RWPE2 (cell line): ENCODE measurements around the gene HOXA13.
A peak's percentile ranks its signal among the peaks of the same experiment; 100 is the strongest.

Source experiments
- ATAC-seq: fragments of 200-7000 bp; cut with Tn5 transposase; 3 replicates; pipeline ENCODE4 v1.9.1; 2021; ENCODE audit warnings: low read depth
- DNase-seq: peaks from one replicate; pipeline ENCODE4 v3.0.0-alpha.2; 2020; ENCODE audit warnings: low spot score
- H3K27ac ChIP-seq: fragments of 450-650 bp; 2 replicates; pipeline ENCODE4 v1.5.1; 2017; ENCODE audit warnings: mild to moderate bottlenecking; ENCODE audit not compliant: poor library complexity, severe bottlenecking
- H3K27me3 ChIP-seq: fragments of 250-450 bp; sonication (Bioruptor Pico); 2 replicates; pipeline ENCODE4 v1.5.1; 2021; ENCODE audit warnings: mild to moderate bottlenecking, moderate library complexity; ENCODE audit not compliant: insufficient read depth, poor library complexity, severe bottlenecking
- H3K36me3 ChIP-seq: fragments of 250-450 bp; sonication (Bioruptor Pico); 2 replicates; pipeline ENCODE4 v1.5.1; 2020; ENCODE audit warnings: low read depth, mild to moderate bottlenecking, moderate library complexity
- H3K4me1 ChIP-seq: fragments of 250-450 bp; sonication (Bioruptor Pico); 2 replicates; pipeline ENCODE4 v1.5.1; 2021; ENCODE audit warnings: mild to moderate bottlenecking, moderate library complexity; ENCODE audit not compliant: insufficient read depth, poor library complexity, severe bottlenecking
- H3K4me3 ChIP-seq: fragments of 250-450 bp; sonication (Bioruptor Pico); 2 replicates; pipeline ENCODE4 v1.5.1; 2021; ENCODE audit warnings: mild to moderate bottlenecking, moderate library complexity; ENCODE audit not compliant: severe bottlenecking
- H3K9me3 ChIP-seq: fragments of 250-450 bp; sonication (Bioruptor Pico); 2 replicates; pipeline ENCODE4 v1.5.1; 2021; ENCODE audit warnings: mild to moderate bottlenecking, moderate library complexity; ENCODE audit not compliant: severe bottlenecking
- CTCF ChIP-seq: fragments of 450-650 bp; IDR thresholded peaks from one replicate; pipeline ENCODE4 v1.5.1; 2017; ENCODE audit warnings: mild to moderate bottlenecking, moderate library complexity; ENCODE audit not compliant: poor library complexity, severe bottlenecking

HOXA13 gene

DNA sequence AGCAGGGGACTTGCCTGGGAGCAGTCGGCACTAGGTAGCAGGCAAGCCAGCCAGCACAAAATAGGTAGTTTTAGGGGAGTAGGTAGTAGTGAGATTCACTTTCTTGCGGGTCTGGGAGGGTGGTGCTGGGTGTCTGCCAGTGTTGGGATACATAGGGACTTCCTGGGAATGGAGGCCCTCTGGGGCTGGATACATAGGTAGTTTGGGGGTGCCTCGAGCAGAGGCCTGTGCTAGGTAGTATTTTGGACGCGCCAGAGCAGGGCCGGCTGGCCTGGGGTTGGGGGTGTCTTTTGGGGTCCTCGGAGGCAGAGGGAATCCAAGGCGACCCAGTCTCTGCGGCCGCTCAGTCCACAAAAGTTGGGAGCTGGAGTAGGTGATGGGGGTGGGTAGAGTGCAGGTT lies 45.5 kb downstream of the HOXA13 start:
- peak overlapping the region; percentile 62 for H3K27ac ChIP-seq
- no peaks in the 10 kb centered on the region for H3K9me3 ChIP-seq
- no peaks in the 10 kb centered on the region for H3K36me3 ChIP-seq
- no peak for ATAC-seq
- no peaks in the 10 kb centered on the region for H3K27me3 ChIP-seq
- no peak for TF ChIP-seq CTCF
- peak; percentile 42 for DNase-seq
- peaks cover 5% of the 10 kb centered on the region for H3K4me1 ChIP-seq
- H3K4me3 ChIP-seq = no peak overlapping the region

GRCh38 chr7:27153526-27153925 lies 46.4 kb downstream of the HOXA13 start:
- ATAC-seq (no peak), DNase-seq (no peak)
- Histone ChIP-seq H3K27me3 (no peaks in the 10 kb centered on the region), H3K27ac (no peak overlapping the region), H3K4me3 (no peak overlapping the region), H3K36me3 (no peaks in the 10 kb centered on the region), H3K4me1 (peaks cover 5% of the 10 kb centered on the region), H3K9me3 (no peaks in the 10 kb centered on the region)
- TF ChIP-seq CTCF = no peak

DNA sequence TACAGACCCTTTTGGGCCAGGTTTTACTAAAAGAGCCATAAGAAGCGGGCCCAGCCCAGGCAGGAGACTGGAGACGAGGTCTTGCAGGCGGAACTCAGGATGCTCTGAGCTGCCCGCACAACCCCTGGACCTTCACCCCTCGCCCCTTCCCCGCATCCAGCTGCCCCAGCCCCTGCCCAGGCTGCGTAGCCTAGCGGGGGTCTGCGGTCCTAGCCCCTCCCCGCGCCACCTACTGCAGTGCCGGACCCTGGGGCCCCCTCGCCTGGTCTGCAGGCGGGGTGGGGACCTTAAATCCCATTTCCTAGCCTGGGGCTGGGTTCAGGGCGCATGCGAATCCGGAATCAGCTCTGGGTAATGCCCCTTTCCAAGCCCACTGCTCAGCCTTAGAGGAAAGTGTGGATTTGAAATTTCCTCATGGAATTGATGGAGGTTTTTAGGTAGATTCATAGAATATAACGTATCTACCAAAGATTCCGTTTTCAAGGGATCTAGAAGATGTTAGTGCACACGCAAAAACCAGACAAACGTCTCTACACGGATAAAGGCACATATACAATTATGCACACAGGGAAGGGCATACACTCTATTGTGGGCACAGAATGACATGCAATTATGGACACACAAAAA lies 47.0 kb downstream of the HOXA13 start:
- DNase-seq = peak; percentile 47
- Histone ChIP-seq H3K4me3 (no peak overlapping the region), H3K27ac (peak overlapping the region; percentile 85), H3K27me3 (no peaks in the 10 kb centered on the region), H3K36me3 (no peaks in the 10 kb centered on the region), H3K4me1 (peaks cover 5% of the 10 kb centered on the region), H3K9me3 (no peaks in the 10 kb centered on the region)
- no peak for ATAC-seq
- no peak for TF ChIP-seq CTCF

- no peak for TF ChIP-seq CTCF
- Histone ChIP-seq H3K9me3 (no peaks in the 10 kb centered on the region), H3K36me3 (no peaks in the 10 kb centered on the region), H3K4me1 (peaks cover 8% of the 10 kb centered on the region), H3K27me3 (no peaks in the 10 kb centered on the region), H3K4me3 (peak within 1 kb of the TSS; percentile 38), H3K27ac (peak within 1 kb of the TSS; percentile 85)
- DNase-seq = peak; percentile 70
- peak; percentile 7; the same call in 1 of the 3 replicates for ATAC-seq
Measured at GRCh38 chr7:27151931-27152815, 47.7 kb downstream of the HOXA13 start, which contains the start of gene HOXA3. HOXA3 (minus strand) TSS chr7:27152583; CDS start chr7:27110640, 41,943 bp downstream.
